Activated CD8-positive, alpha-beta T cell treated with anti-CD3 and anti-CD28 coated beads, Interleukin-2, amount 10 ng/mL, durations not matched to agents 7 days and 5 days (primary cell): Measurements from ENCODE around the gene MITF. TPM values are rescaled to one million over a fixed set of nuclear protein-coding genes. Genes with fewer than 3 reads are reported as not detected.

Experiments
- ATAC-seq: fragments of 150-1000 bp; cut with Tn5 transposase; one replicate; pipeline ENCODE4 v1.10.0; 2021; ENCODE audit warnings: moderate library complexity
- CTCF ChIA-PET: fragments of 350-600 bp; sonication (Branson Sonifier 250); formaldehyde crosslinking; loops from one replicate; lab custom pipeline; 2021; ENCODE audit warnings: antibody characterized with exemption; lab: Charles Lee
- POLR2A ChIA-PET: fragments of 350-600 bp; sonication (Branson Sonifier 250); formaldehyde crosslinking; loops from one replicate; lab custom pipeline; 2021; ENCODE audit warnings: antibody characterized with exemption; lab: Charles Lee
- DNase-seq: peaks from one replicate; pipeline ENCODE4 v3.0.0-alpha.2; 2020
- H3K27ac Mint-ChIP-seq: one replicate; pipeline ENCODE4 v1.8.0; 2021; ENCODE audit warnings: mild to moderate bottlenecking, mixed read lengths
- H3K27me3 Mint-ChIP-seq: one replicate; pipeline ENCODE4 v1.8.0; 2021; ENCODE audit warnings: low read depth, mixed read lengths
- H3K36me3 Mint-ChIP-seq: one replicate; pipeline ENCODE4 v1.8.0; 2021; ENCODE audit warnings: low read depth, mixed read lengths
- H3K4me1 Mint-ChIP-seq: one replicate; pipeline ENCODE4 v1.8.0; 2021; ENCODE audit warnings: low read depth, mixed read lengths
- H3K4me3 Mint-ChIP-seq: one replicate; pipeline ENCODE4 v1.8.0; 2021; ENCODE audit warnings: mild to moderate bottlenecking, mixed read lengths
- H3K9me3 Mint-ChIP-seq: one replicate; pipeline ENCODE4 v1.8.0; 2022; ENCODE audit warnings: mixed read lengths; ENCODE audit not compliant: insufficient read depth
- total RNA-seq, 2 experiments: library from RNA; stranded (reverse); gene quantifications; one replicate each; pipeline ENCODE4 v1.2.3, GENCODE V29; 2021

MITF gene
- total RNA-seq, 2 experiments from 2014 or later, result not detected

- Mint-ChIP-seq H3K27me3 (no peaks in the 10 kb centered on the region), H3K36me3 (no peaks in the 10 kb centered on the region), H3K9me3 (no peaks in the 10 kb centered on the region), H3K4me3 (no peak overlapping the region), H3K4me1 (no peaks in the 10 kb centered on the region), H3K27ac (no peak overlapping the region)
- CTCF ChIA-PET, result no interaction called here
- ATAC-seq, result no peak
- no peak for DNase-seq
- POLR2A ChIA-PET, result no interaction called here
Measured at GRCh38 chr3:70011582-70011981, 272.3 kb downstream of the MITF start.
